MM.1S (cell line): Measurements from ENCODE around the gene DDX24.

Source experiments
- CTCF ChIP-seq: fragments of 300-600 bp; sonication (generic); IDR thresholded peaks from 2 replicates; pipeline ENCODE4 v1.5.1; 2016; ENCODE audit warnings: antibody characterized with exemption, low read length, mixed read lengths
- EZH2 ChIP-seq: fragments of 300-600 bp; sonication (generic); optimal IDR thresholded peaks from 2 replicates; pipeline ENCODE3; 2017; ENCODE audit warnings: low read depth, mild to moderate bottlenecking, antibody characterized with exemption, low read length, mixed read lengths

GRCh38 chr14:94113908-94114588 lies 33.0 kb upstream of the DDX24 start:
- TF ChIP-seq CTCF (no peak), EZH2 (no peak)
